Measurements from ENCODE around the gene TNN.

TNN gene

GRCh38 chr1:175075572-175076568 is 8.2 kb downstream of the TNN start:
- CTCF ChIA-PET = no interaction called here
- TF ChIP-seq ZNF384 (IDR thresholded peaks at IDR 0.05) (no peak), TARDBP (IDR thresholded peaks at IDR 0.05) (no peak), PKNOX1 (IDR thresholded peaks at IDR 0.05) (no peak), L3MBTL2 (conservative IDR thresholded peaks at IDR 0.05) (no peak), FOXA1 (IDR thresholded peaks at IDR 0.05) (no peak), BHLHE40 (IDR thresholded peaks at IDR 0.05; ENCODE audit: borderline replicate concordance) (no peak), CTBP1 (IDR thresholded peaks at IDR 0.05; ENCODE audit: borderline replicate concordance) (no peak), LEF1 (IDR thresholded peaks at IDR 0.05; ENCODE audit: borderline replicate concordance) (no peak), ELF4 (IDR thresholded peaks at IDR 0.05) (no peak), NFRKB (IDR thresholded peaks at IDR 0.05) (no peak), HDGF (IDR thresholded peaks at IDR 0.05; ENCODE audit: borderline replicate concordance) (no peak), FOXM1 (IDR thresholded peaks at IDR 0.05; ENCODE audit: borderline replicate concordance) (no peak), SP1 (IDR thresholded peaks at IDR 0.05) (no peak), FOXK2 (IDR thresholded peaks at IDR 0.05) (no peak), SUZ12 (IDR thresholded peaks at IDR 0.05) (no peak), ARNT (IDR thresholded peaks at IDR 0.05) (no peak)
- no peak for DNase-seq (ENCODE audit: extremely low spot score)

GRCh38 chr1:175077356-175078030 is 9.9 kb downstream of the TNN start:
- ChIA-PET CTCF (interaction anchor here (0.8 kb wide), 1 partner anchor 69 kb away, joined by 3 read pairs; no protein-coding TSS in a partner anchor), POLR2A (no interaction called here)
- TF ChIP-seq HDGF (IDR thresholded peaks at IDR 0.05; ENCODE audit: borderline replicate concordance) (no peak), LEF1 (IDR thresholded peaks at IDR 0.05; ENCODE audit: borderline replicate concordance) (no peak), CTBP1 (IDR thresholded peaks at IDR 0.05; ENCODE audit: borderline replicate concordance) (no peak), FOXA1 (IDR thresholded peaks at IDR 0.05) (no peak)
- no peak for DNase-seq (ENCODE audit: extremely low spot score)

More at GRCh38 chr1:175075572-175076568, 8.2 kb downstream of the TNN start:
- POLR2A ChIA-PET = no interaction called here

- ChIA-PET CTCF (no interaction called here), POLR2A (no interaction called here)
Observed at GRCh38 chr1:175078629-175079028, 11.0 kb downstream of the TNN start.

GRCh38 chr1:175079338-175079737 is 11.7 kb downstream of the TNN start:
- no peak for DNase-seq (ENCODE audit: extremely low spot score)
- TF ChIP-seq HDGF (IDR thresholded peaks at IDR 0.05; ENCODE audit: borderline replicate concordance) (no peak), L3MBTL2 (conservative IDR thresholded peaks at IDR 0.05) (no peak), ARNT (IDR thresholded peaks at IDR 0.05) (no peak), PKNOX1 (IDR thresholded peaks at IDR 0.05) (no peak), SP1 (IDR thresholded peaks at IDR 0.05) (no peak), TARDBP (IDR thresholded peaks at IDR 0.05) (no peak)
- ChIA-PET POLR2A (no interaction called here), CTCF (no interaction called here)

More at GRCh38 chr1:175078629-175079028, 11.0 kb downstream of the TNN start:
- no peak for DNase-seq (ENCODE audit: extremely low spot score)
- TF ChIP-seq L3MBTL2 (conservative IDR thresholded peaks at IDR 0.05) = no peak
- no peak for TF ChIP-seq HDGF (IDR thresholded peaks at IDR 0.05; ENCODE audit: borderline replicate concordance)
- no peak for TF ChIP-seq SP1 (IDR thresholded peaks at IDR 0.05)
- TF ChIP-seq FOXA1 (IDR thresholded peaks at IDR 0.05) = no peak
- TF ChIP-seq PKNOX1 (IDR thresholded peaks at IDR 0.05) = no peak
- TF ChIP-seq FOXM1 (IDR thresholded peaks at IDR 0.05; ENCODE audit: borderline replicate concordance) = no peak
- TF ChIP-seq LEF1 (IDR thresholded peaks at IDR 0.05; ENCODE audit: borderline replicate concordance) = no peak
- no peak for TF ChIP-seq TARDBP (IDR thresholded peaks at IDR 0.05)
- TF ChIP-seq BHLHE40 (IDR thresholded peaks at IDR 0.05; ENCODE audit: borderline replicate concordance) = no peak
- no peak for TF ChIP-seq ARNT (IDR thresholded peaks at IDR 0.05)
- no peak for TF ChIP-seq NFRKB (IDR thresholded peaks at IDR 0.05)
- no peak for TF ChIP-seq SUZ12 (IDR thresholded peaks at IDR 0.05)
- no peak for TF ChIP-seq ZNF384 (IDR thresholded peaks at IDR 0.05)
- TF ChIP-seq FOXK2 (IDR thresholded peaks at IDR 0.05) = no peak
- no peak for TF ChIP-seq ELF4 (IDR thresholded peaks at IDR 0.05)

- no peak for DNase-seq (ENCODE audit: extremely low spot score)
- ChIA-PET CTCF (no interaction called here), POLR2A (no interaction called here)
- TF ChIP-seq TARDBP (IDR thresholded peaks at IDR 0.05) (no peak), ZNF384 (IDR thresholded peaks at IDR 0.05) (no peak), SP1 (IDR thresholded peaks at IDR 0.05) (no peak), CTBP1 (IDR thresholded peaks at IDR 0.05; ENCODE audit: borderline replicate concordance) (no peak), L3MBTL2 (conservative IDR thresholded peaks at IDR 0.05) (no peak), FOXM1 (IDR thresholded peaks at IDR 0.05; ENCODE audit: borderline replicate concordance) (no peak), BHLHE40 (IDR thresholded peaks at IDR 0.05; ENCODE audit: borderline replicate concordance) (no peak), HDGF (IDR thresholded peaks at IDR 0.05; ENCODE audit: borderline replicate concordance) (no peak), LEF1 (IDR thresholded peaks at IDR 0.05; ENCODE audit: borderline replicate concordance) (no peak), SUZ12 (IDR thresholded peaks at IDR 0.05) (no peak), NFRKB (IDR thresholded peaks at IDR 0.05) (no peak), PKNOX1 (IDR thresholded peaks at IDR 0.05) (no peak), ARNT (IDR thresholded peaks at IDR 0.05) (no peak), FOXA1 (IDR thresholded peaks at IDR 0.05) (no peak)
Observed at GRCh38 chr1:175080030-175080429, 12.4 kb downstream of the TNN start.

All from HEK293T (cell line).